Hematopoietic multipotent progenitor cell treated with erythropoietin and hydrocortisone succinate and interleukin-3 and kit ligand, for 8 days (in vitro differentiated cells): ENCODE data around the gene NCDN.

ENCODE experiments used
- DNase-seq: peaks from one replicate; pipeline ENCODE4 v3.0.0-alpha.2; 2015

Gene NCDN

GRCh38 chr1:35557611-35558373 lies at the start of gene NCDN:
Gene NCDN, plus strand, starts transcription at chr1:35557799. Its CDS starts 392 bp downstream, at chr1:35558191.
- peak; percentile 96 for DNase-seq

GRCh38 chr1:35507947-35508346 lies 49.7 kb upstream of the NCDN start:
- DNase-seq: no peak

- peak; percentile 35 for DNase-seq
These were observed 48.0 kb upstream of the NCDN start for GRCh38 chr1:35509558-35509957.

GRCh38 chr1:35511305-35511704 lies 46.3 kb upstream of the NCDN start:
- no peak for DNase-seq

- no peak for DNase-seq
These were observed 39.4 kb upstream of the NCDN start for GRCh38 chr1:35518183-35518582.

- no peak for DNase-seq
These were observed 38.2 kb upstream of the NCDN start for GRCh38 chr1:35519432-35519831.

- no peak for DNase-seq
These were observed 33.5 kb upstream of the NCDN start for GRCh38 chr1:35524106-35524505.

GRCh38 chr1:35530168-35530567 lies 27.4 kb upstream of the NCDN start:
- no peak for DNase-seq

GRCh38 chr1:35530946-35531345 lies 26.7 kb upstream of the NCDN start:
- no peak for DNase-seq

- no peak for DNase-seq
These were observed 26.2 kb upstream of the NCDN start for GRCh38 chr1:35531368-35531767.

GRCh38 chr1:35532497-35533223 lies 24.9 kb upstream of the NCDN start:
- no peak for DNase-seq

GRCh38 chr1:35533586-35533985 lies 24.0 kb upstream of the NCDN start:
- DNase-seq: peak; percentile 86

- DNase-seq: no peak
These were observed 22.4 kb upstream of the NCDN start for GRCh38 chr1:35535243-35535642.

- no peak for DNase-seq
These were observed 20.9 kb upstream of the NCDN start for GRCh38 chr1:35536556-35537162.

- no peak for DNase-seq
These were observed 19.8 kb upstream of the NCDN start for GRCh38 chr1:35537806-35538205.

GRCh38 chr1:35539073-35539823 lies 18.4 kb upstream of the NCDN start:
- peak; percentile 21 for DNase-seq

- no peak for DNase-seq
These were observed 17.8 kb upstream of the NCDN start for GRCh38 chr1:35539824-35540261.

GRCh38 chr1:35544976-35545375 lies 12.6 kb upstream of the NCDN start:
- peak; percentile 92 for DNase-seq

GRCh38 chr1:35546614-35547013 lies 11.0 kb upstream of the NCDN start:
- DNase-seq: no peak

GRCh38 chr1:35553851-35554250 lies 3.7 kb upstream of the NCDN start:
- no peak for DNase-seq

GRCh38 chr1:35554266-35555211 lies 3.1 kb upstream of the NCDN start:
- no peak for DNase-seq

GRCh38 chr1:35555212-35555584 lies 2.4 kb upstream of the NCDN start:
- DNase-seq: no peak
